Measurements from ENCODE around the gene NR2F1. TPM values are rescaled to one million over a fixed set of nuclear protein-coding genes. Genes with fewer than 3 reads are reported as not detected.

The NR2F1 gene
- total RNA-seq, 4 donors from 2014 or later, result 2.1 to 28.1 (median 7.0) TPM

DNA sequence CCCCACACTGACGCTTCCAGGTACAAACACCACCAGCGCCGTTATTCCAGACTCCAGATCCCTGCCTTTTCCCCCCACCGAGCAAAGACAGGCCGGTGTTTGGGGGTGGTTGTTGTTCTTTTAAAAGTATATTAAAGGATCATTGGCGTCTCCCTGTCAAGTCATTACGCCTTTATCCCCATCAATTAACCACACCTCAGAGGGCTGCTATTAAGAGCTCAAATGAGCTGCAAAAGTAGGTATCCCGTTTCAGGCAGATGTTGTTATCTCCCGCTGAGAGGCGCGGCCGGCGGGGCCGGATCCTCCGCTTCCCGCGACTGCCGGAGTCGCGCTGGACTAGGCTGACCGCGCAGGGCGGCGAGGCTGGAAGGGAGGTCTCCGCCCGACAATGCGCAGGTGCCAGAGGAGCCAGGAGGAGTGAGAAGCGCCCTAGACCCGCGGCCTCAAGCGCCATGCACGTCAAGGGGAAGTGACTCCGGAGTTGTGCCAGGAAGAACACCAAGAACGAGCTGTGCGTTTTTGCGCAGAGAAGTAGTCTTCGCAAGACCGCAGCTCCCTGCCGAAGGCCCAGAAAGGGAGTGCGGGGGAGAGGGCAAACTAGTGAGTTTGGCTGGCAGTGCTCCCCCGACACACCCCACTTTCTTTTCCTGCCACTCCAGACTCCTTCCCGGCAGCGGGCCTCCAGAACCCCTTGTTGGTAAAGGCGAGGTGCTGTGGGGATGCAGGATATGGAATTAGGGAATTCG lies 10.2 kb upstream of the NR2F1 start:
- no peak overlapping the region for H3K27ac ChIP-seq
- H3K4me1 ChIP-seq, result peaks cover 0 to 23% (median 0%) of the 10 kb centered on the region in 4 donors
- H3K4me3 ChIP-seq, result no peak overlapping the region
- DNase-seq, result no peak
- peaks cover 0 to 14% of the 10 kb centered on the region in 2 donors for H3K27me3 ChIP-seq
- H3K9me3 ChIP-seq, result no peaks in the 10 kb centered on the region
- H3K36me3 ChIP-seq, result no peaks in the 10 kb centered on the region
- TF ChIP-seq, protein P1, sequence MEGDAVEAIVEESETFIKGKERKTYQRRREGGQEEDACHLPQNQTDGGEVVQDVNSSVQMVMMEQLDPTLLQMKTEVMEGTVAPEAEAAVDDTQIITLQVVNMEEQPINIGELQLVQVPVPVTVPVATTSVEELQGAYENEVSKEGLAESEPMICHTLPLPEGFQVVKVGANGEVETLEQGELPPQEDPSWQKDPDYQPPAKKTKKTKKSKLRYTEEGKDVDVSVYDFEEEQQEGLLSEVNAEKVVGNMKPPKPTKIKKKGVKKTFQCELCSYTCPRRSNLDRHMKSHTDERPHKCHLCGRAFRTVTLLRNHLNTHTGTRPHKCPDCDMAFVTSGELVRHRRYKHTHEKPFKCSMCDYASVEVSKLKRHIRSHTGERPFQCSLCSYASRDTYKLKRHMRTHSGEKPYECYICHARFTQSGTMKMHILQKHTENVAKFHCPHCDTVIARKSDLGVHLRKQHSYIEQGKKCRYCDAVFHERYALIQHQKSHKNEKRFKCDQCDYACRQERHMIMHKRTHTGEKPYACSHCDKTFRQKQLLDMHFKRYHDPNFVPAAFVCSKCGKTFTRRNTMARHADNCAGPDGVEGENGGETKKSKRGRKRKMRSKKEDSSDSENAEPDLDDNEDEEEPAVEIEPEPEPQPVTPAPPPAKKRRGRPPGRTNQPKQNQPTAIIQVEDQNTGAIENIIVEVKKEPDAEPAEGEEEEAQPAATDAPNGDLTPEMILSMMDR (IDR thresholded peaks at IDR 0.05), result no peak
- TF ChIP-seq POLR2A (IDR thresholded peaks at IDR 0.05), result no peak

DNA sequence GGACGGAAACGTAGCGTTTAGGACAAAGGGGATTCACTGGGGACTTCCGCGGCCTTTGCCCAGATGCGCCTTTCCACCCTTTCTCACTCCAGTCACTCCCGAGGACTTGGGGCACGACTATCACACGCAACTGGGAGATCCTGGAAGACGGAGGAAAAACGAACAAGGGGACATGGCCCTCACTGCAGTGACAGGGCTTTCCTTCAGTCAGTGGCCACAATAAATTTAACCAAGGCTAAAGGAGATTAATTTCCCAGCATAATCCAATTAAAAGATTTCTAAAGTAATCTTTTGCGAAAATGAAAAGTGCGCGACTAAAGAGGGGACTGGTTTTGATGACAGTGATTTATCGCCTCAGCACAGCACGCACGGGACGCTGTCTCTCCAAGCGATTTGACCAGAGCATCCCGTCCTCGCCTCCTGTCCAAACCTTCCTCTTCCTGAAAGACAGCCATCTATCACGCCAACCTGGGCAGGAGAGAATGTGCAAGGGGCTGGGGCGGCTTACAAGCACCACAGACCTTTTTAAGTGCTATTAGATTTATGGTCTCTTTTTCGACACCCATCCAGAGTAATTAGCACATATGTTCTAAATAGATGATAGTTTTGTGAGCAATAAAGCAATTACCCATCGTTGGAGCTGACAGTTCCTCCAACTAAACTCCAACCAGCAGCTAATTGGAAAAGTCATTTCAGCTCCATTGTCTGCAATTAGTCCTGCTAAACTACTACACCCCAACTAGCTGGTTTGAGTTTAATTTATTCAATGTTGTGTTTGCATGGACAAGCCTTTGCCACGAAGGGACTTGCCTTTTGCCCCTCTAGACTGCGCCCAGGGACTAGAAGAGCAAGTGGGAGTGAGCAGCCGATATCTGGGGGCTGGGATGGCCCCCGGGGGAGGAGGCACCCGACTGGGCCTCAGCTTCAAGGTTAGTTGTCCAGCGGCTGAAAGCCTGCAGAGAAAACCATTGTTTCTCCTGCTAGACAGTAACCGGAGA lies 9.4 kb upstream of the NR2F1 start:
- Histone ChIP-seq H3K9me3 (no peaks in the 10 kb centered on the region), H3K4me1 (peaks cover 0 to 23% (median 0%) of the 10 kb centered on the region in 4 donors), H3K4me3 (no peak overlapping the region), H3K27ac (no peak overlapping the region), H3K27me3 (peaks cover 0 to 14% of the 10 kb centered on the region in 2 donors), H3K36me3 (no peaks in the 10 kb centered on the region)
- DNase-seq, result no peak
- TF ChIP-seq POLR2A (IDR thresholded peaks at IDR 0.05), result no peak
- TF ChIP-seq, protein P1 (IDR thresholded peaks at IDR 0.05), result no peak

DNA sequence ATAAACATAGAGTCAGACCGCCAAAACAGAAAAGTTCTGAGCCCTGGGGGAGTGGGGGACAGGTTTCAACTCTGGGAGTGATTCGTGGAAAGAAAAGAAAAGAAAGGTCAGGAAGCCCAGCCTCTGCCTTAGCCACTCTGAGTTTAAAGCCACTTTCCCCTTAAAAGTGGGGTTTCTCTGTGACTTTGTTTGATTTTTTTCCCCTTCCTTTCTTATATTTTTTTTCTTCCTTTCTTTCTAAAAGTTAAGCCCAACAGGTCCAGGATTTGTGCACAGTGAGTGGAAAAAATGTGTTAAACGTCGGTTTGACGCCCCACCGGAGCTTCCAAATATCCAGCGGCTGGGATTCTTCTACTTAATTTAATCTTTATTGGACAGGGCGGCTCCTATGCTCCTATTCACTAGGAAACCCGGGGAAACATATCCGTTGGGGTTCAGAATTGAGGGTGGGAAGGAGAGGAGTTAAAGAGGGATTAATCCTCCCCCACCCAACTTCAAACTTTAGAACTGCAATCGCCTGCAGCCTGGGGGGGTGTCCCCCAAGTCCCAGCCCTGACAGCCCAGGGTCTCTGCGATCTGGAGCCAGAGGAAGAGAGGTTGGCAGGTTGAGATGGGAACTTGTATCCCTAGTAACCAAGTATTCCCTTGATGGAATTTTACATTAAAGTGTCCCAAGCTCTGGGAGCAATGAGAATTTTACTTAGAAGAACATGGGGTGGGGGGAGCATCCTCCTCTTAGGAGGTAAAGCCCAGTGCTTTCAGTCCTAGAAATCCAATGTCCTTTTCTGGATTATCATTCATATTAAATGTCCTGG lies 8.3 kb upstream of the NR2F1 start:
- no peak overlapping the region for H3K4me3 ChIP-seq
- DNase-seq, result no peak
- no peak for TF ChIP-seq POLR2A (IDR thresholded peaks at IDR 0.05)
- TF ChIP-seq, protein P1 (IDR thresholded peaks at IDR 0.05), result no peak
- H3K27ac ChIP-seq, result no peak overlapping the region
- H3K27me3 ChIP-seq, result peaks cover 0 to 24% of the 10 kb centered on the region in 2 donors
- peaks cover 0 to 32% (median 7%) of the 10 kb centered on the region in 4 donors for H3K4me1 ChIP-seq
- H3K9me3 ChIP-seq, result no peaks in the 10 kb centered on the region
- H3K36me3 ChIP-seq, result no peaks in the 10 kb centered on the region

DNA sequence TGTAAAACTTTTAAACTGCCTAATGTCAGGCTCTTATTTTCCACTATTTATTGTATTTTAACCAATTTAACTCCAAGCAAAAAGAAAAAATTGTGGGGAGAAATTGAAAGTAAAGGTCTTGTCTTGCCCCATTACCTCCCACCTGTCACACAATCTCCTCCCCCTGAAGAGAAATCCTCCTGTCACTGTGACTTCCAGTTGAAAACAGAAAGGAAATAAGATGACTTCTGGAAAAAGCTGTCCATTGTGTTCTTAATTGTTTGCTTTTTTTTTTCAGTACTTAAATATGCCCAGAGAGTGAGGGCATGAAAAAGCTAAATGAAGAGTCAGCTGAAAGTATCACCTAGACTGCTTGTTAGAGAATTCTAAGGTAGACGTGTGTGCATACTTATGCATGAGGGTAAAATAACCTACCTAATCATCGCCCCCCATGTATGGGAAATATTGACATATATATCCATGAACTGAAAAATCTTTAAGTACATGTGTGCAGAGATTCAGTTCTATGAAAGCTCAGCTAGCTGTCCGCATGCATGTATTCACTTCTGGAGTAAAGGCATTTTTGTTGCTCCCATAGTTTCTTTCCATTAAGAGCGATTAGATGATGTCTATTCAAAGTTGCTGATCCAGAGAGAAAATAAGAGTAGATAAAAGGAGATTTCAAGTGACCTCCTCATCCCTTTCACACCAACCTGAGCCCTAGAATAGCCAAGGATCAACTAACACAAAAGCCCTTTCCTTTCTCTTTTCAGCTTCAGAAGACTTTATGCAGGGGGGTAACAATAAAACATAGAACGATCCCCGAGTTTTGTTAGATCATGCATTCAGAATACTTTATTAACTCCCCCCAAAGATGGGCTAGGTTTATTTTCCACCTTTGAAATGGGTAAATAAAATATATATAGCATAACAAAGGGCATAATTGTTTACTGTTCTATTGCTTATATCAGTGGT lies 7.3 kb upstream of the NR2F1 start:
- H3K9me3 ChIP-seq, result no peaks in the 10 kb centered on the region
- H3K36me3 ChIP-seq, result no peaks in the 10 kb centered on the region
- no peak overlapping the region for H3K27ac ChIP-seq
- peaks cover 0 to 39% (median 18%) of the 10 kb centered on the region in 4 donors for H3K4me1 ChIP-seq
- H3K27me3 ChIP-seq, result peaks cover 0 to 30% of the 10 kb centered on the region in 2 donors
- H3K4me3 ChIP-seq, result no peak overlapping the region
- no peak for TF ChIP-seq POLR2A (IDR thresholded peaks at IDR 0.05)
- TF ChIP-seq, protein P1 (IDR thresholded peaks at IDR 0.05), result no peak
- DNase-seq, result no peak
